NCI-H2029 (cell line): Measurements from ENCODE around the gene CHST15.

ENCODE experiments used
- DNase-seq: peaks from one replicate; lab custom pipeline; 2025; lab: John Stamatoyannopoulos, UW

CHST15 gene

DNA sequence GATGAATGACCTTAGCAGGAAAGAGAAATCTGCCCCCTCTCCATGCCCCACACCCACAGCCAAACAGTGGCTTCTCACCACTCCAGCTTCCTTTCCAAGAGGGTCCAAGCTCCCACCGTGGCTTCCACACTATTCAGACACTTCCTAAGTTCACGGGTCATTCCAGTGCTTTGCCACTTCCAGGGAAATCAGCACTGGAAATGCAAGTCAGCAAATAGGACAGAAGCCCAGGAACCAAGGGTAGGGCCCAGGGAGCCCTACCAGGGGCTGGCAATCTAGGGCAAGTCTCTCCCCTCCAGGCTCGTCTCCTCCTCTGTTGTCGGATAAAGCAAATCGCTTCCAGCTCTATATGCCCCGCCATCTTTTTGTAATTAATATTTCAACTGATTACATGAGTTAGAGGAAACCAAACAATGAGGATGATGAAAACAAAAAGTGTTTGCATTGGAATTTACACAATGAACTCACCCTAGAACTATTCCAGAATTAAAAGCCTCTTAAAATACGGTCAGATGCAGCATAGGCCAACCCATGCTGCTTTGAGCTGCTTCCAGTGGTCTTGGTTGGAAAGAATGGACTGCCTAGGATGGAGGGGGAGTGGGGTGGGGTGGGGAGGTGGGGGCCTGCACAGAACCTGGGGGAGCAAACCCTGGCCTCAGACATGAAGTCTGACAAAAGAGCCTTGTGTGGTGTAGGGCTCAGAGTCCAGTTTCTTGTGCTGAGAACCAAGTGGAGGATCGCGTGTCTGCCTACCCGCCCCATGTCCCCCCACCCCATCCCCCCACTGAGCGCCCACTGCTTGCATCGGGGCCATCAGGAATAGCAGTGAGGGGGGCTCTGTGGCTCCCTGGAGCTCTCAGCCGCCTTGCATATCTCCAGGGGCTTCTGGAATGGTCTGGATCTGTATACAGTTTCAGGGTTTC, 127.2 kb downstream of the CHST15 start:
- no peak for DNase-seq

DNA sequence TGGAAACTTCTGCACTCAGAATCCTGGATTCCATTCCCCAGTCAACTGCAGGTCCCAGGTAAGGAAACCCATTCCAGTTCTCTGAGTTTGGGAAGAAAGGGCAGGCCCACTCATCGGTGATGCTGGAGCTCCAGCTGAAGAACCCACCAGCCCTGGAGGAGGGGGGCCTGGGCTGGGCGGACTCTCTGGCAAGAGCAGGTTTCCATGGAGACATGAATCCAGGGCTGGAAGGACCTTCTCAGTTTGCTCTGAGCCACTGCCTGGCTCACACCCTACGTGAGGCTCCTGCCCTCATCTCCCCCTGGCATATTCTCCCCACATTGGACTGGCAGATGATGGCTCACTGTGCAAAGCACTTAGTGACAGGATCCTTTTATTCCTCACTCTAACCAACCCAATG, 128.4 kb downstream of the CHST15 start:
- DNase-seq, result no peak

DNA sequence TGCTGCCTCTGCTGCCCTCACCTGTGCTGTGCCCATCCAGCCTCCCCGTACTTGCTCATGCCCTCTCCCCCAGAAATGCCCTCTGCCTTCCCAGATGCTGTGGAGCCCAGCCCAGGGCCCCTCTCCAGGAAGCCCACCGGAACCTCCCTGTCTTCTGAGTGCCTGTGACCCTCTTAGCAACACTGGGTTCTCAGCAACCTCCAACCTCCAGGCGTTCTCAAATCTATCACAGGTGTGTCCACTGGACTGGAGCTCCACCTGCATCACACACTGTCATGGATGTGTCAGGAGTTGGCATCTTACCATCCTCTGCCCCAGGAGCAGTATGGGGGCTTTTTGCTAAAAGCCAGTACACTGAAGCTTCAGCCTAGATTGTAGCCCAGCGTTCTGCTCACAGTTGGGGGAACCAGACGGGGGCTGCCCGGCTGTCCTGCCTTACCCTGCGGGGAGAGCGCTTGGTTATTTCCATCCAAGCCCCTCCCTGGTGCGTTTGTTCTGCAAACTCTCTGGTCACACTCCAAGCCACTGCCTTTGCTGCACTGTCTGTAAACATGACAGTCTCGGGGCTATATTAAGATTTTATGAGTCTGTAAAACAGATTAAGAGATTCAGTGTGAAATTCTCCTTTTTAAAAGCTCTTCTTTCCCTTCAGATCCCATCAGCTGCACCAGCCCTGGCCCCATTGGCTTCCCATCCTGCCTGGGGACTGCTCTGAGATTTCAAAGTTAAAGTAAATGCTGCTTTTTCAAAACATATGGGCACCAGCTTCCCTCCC, 130.5 kb downstream of the CHST15 start:
- no peak for DNase-seq

DNA sequence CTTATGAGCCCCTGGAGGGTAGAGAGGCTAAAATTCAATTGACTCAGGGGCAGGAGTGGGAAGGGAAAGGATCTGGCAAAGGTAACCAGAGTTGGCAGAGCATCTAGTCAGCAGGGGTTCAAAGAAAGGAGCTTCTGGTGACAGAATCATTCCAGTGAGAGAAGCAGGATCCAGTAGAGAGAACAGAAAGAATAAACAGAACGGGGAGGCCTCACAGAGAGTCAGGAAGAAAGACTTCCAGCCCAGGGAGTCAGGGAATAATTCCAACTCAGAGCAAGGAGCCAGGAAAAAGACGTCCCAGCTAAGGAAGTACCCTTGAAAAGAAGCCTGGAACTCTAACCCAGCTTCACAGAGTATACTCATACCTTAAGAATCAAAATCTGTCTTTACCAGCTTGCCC, 135.2 kb downstream of the CHST15 start:
- DNase-seq, result no peak
